Measurements from ENCODE around the gene BRD2.

BRD2 gene

GRCh38 chr6:32983964-32984621, 15.7 kb downstream of the BRD2 start:
- H3K4me3 ChIP-seq (ENCODE audit: low read length): no peak overlapping the region
- peaks cover 42% of the 10 kb centered on the region for H3K36me3 ChIP-seq (ENCODE audit: insufficient read depth, low read length)
- H3K9me3 ChIP-seq (replicated peaks; ENCODE audit: low read length): no peaks in the 10 kb centered on the region
- H3K4me2 ChIP-seq (ENCODE audit: low read length): no peak overlapping the region
- H3K9ac ChIP-seq (ENCODE audit: low read depth, low read length): no peak overlapping the region
- H3K27me3 ChIP-seq (ENCODE audit: control insufficient read depth, insufficient read depth, low read length): peaks cover 7% of the 10 kb centered on the region
- H3K4me1 ChIP-seq (ENCODE audit: control insufficient read depth, insufficient read depth, low read length): no peaks in the 10 kb centered on the region

- Histone ChIP-seq H3K4me1 (ENCODE audit: control insufficient read depth, insufficient read depth, low read length) (no peaks in the 10 kb centered on the region), H3K4me3 (ENCODE audit: low read length) (no peak overlapping the region), H3K27me3 (ENCODE audit: control insufficient read depth, insufficient read depth, low read length) (peaks cover 7% of the 10 kb centered on the region), H3K4me2 (ENCODE audit: low read length) (no peak overlapping the region), H3K9ac (ENCODE audit: low read depth, low read length) (no peak overlapping the region), H3K9me3 (replicated peaks; ENCODE audit: low read length) (no peaks in the 10 kb centered on the region), H3K36me3 (ENCODE audit: insufficient read depth, low read length) (peaks cover 35% of the 10 kb centered on the region)
Measured at GRCh38 chr6:32984622-32985389, 16.4 kb downstream of the BRD2 start.

- Histone ChIP-seq H3K27me3 (ENCODE audit: control insufficient read depth, insufficient read depth, low read length) (peaks cover 31% of the 10 kb centered on the region), H3K4me1 (ENCODE audit: control insufficient read depth, insufficient read depth, low read length) (no peaks in the 10 kb centered on the region), H3K4me2 (ENCODE audit: low read length) (no peak overlapping the region), H3K9me3 (replicated peaks; ENCODE audit: low read length) (no peaks in the 10 kb centered on the region), H3K9ac (ENCODE audit: low read depth, low read length) (no peak overlapping the region), H3K36me3 (ENCODE audit: insufficient read depth, low read length) (no peaks in the 10 kb centered on the region), H3K4me3 (ENCODE audit: low read length) (no peak overlapping the region)
Measured at GRCh38 chr6:32989368-32989767, 21.0 kb downstream of the BRD2 start.

- Histone ChIP-seq H3K9me3 (replicated peaks; ENCODE audit: low read length) (no peaks in the 10 kb centered on the region), H3K4me2 (ENCODE audit: low read length) (no peak overlapping the region), H3K4me3 (ENCODE audit: low read length) (no peak overlapping the region), H3K4me1 (ENCODE audit: control insufficient read depth, insufficient read depth, low read length) (no peaks in the 10 kb centered on the region), H3K9ac (ENCODE audit: low read depth, low read length) (no peak overlapping the region), H3K36me3 (ENCODE audit: insufficient read depth, low read length) (no peaks in the 10 kb centered on the region), H3K27me3 (ENCODE audit: control insufficient read depth, insufficient read depth, low read length) (peaks cover 46% of the 10 kb centered on the region)
Measured at GRCh38 chr6:32991972-32992371, 23.6 kb downstream of the BRD2 start.

GRCh38 chr6:32993363-32993973, 25.1 kb downstream of the BRD2 start:
- H3K36me3 ChIP-seq (ENCODE audit: insufficient read depth, low read length): no peaks in the 10 kb centered on the region
- H3K27me3 ChIP-seq (ENCODE audit: control insufficient read depth, insufficient read depth, low read length): peaks cover 46% of the 10 kb centered on the region
- no peak overlapping the region for H3K4me2 ChIP-seq (ENCODE audit: low read length)
- H3K4me1 ChIP-seq (ENCODE audit: control insufficient read depth, insufficient read depth, low read length): no peaks in the 10 kb centered on the region
- no peak overlapping the region for H3K9ac ChIP-seq (ENCODE audit: low read depth, low read length)
- no peaks in the 10 kb centered on the region for H3K9me3 ChIP-seq (replicated peaks; ENCODE audit: low read length)
- no peak overlapping the region for H3K4me3 ChIP-seq (ENCODE audit: low read length)

GRCh38 chr6:32995448-32995847, 27.1 kb downstream of the BRD2 start:
- peaks cover 58% of the 10 kb centered on the region for H3K27me3 ChIP-seq (ENCODE audit: control insufficient read depth, insufficient read depth, low read length)
- H3K4me3 ChIP-seq (ENCODE audit: low read length): no peak overlapping the region
- no peaks in the 10 kb centered on the region for H3K9me3 ChIP-seq (replicated peaks; ENCODE audit: low read length)
- no peaks in the 10 kb centered on the region for H3K4me1 ChIP-seq (ENCODE audit: control insufficient read depth, insufficient read depth, low read length)
- no peaks in the 10 kb centered on the region for H3K36me3 ChIP-seq (ENCODE audit: insufficient read depth, low read length)
- H3K9ac ChIP-seq (ENCODE audit: low read depth, low read length): no peak overlapping the region
- H3K4me2 ChIP-seq (ENCODE audit: low read length): no peak overlapping the region

- no peak overlapping the region for H3K4me2 ChIP-seq (ENCODE audit: low read length)
- H3K9ac ChIP-seq (ENCODE audit: low read depth, low read length): no peak overlapping the region
- H3K4me1 ChIP-seq (ENCODE audit: control insufficient read depth, insufficient read depth, low read length): no peaks in the 10 kb centered on the region
- H3K27me3 ChIP-seq (ENCODE audit: control insufficient read depth, insufficient read depth, low read length): peaks cover 77% of the 10 kb centered on the region
- H3K9me3 ChIP-seq (replicated peaks; ENCODE audit: low read length): no peaks in the 10 kb centered on the region
- no peak overlapping the region for H3K4me3 ChIP-seq (ENCODE audit: low read length)
- no peaks in the 10 kb centered on the region for H3K36me3 ChIP-seq (ENCODE audit: insufficient read depth, low read length)
Measured at GRCh38 chr6:33000055-33000454, 31.7 kb downstream of the BRD2 start.

- H3K4me1 ChIP-seq (ENCODE audit: control insufficient read depth, insufficient read depth, low read length): no peaks in the 10 kb centered on the region
- H3K9me3 ChIP-seq (replicated peaks; ENCODE audit: low read length): no peaks in the 10 kb centered on the region
- H3K27me3 ChIP-seq (ENCODE audit: control insufficient read depth, insufficient read depth, low read length): peaks cover 77% of the 10 kb centered on the region
- no peak overlapping the region for H3K4me2 ChIP-seq (ENCODE audit: low read length)
- H3K36me3 ChIP-seq (ENCODE audit: insufficient read depth, low read length): no peaks in the 10 kb centered on the region
- H3K4me3 ChIP-seq (ENCODE audit: low read length): no peak overlapping the region
- no peak overlapping the region for H3K9ac ChIP-seq (ENCODE audit: low read depth, low read length)
Measured at GRCh38 chr6:33001685-33002084, 33.3 kb downstream of the BRD2 start.

- H3K4me1 ChIP-seq (ENCODE audit: control insufficient read depth, insufficient read depth, low read length): no peaks in the 10 kb centered on the region
- no peak overlapping the region for H3K4me3 ChIP-seq (ENCODE audit: low read length)
- no peak overlapping the region for H3K9ac ChIP-seq (ENCODE audit: low read depth, low read length)
- H3K4me2 ChIP-seq (ENCODE audit: low read length): no peak overlapping the region
- H3K27me3 ChIP-seq (ENCODE audit: control insufficient read depth, insufficient read depth, low read length): peaks cover 88% of the 10 kb centered on the region
- H3K9me3 ChIP-seq (replicated peaks; ENCODE audit: low read length): no peaks in the 10 kb centered on the region
- no peaks in the 10 kb centered on the region for H3K36me3 ChIP-seq (ENCODE audit: insufficient read depth, low read length)
Measured at GRCh38 chr6:33004940-33005339, 36.5 kb downstream of the BRD2 start.

- Histone ChIP-seq H3K36me3 (ENCODE audit: insufficient read depth, low read length) (no peaks in the 10 kb centered on the region), H3K9ac (ENCODE audit: low read depth, low read length) (no peak overlapping the region), H3K9me3 (replicated peaks; ENCODE audit: low read length) (no peaks in the 10 kb centered on the region), H3K4me3 (ENCODE audit: low read length) (no peak overlapping the region), H3K4me2 (ENCODE audit: low read length) (no peak overlapping the region), H3K4me1 (ENCODE audit: control insufficient read depth, insufficient read depth, low read length) (no peaks in the 10 kb centered on the region), H3K27me3 (ENCODE audit: control insufficient read depth, insufficient read depth, low read length) (peaks cover 85% of the 10 kb centered on the region)
Measured at GRCh38 chr6:33007831-33008400, 39.5 kb downstream of the BRD2 start.

- Histone ChIP-seq H3K4me1 (ENCODE audit: control insufficient read depth, insufficient read depth, low read length) (no peaks in the 10 kb centered on the region), H3K4me3 (ENCODE audit: low read length) (no peak within 1 kb of the TSS), H3K9ac (ENCODE audit: low read depth, low read length) (no peak within 1 kb of the TSS), H3K9me3 (replicated peaks; ENCODE audit: low read length) (no peaks in the 10 kb centered on the region), H3K27me3 (ENCODE audit: control insufficient read depth, insufficient read depth, low read length) (peaks cover 85% of the 10 kb centered on the region), H3K4me2 (ENCODE audit: low read length) (peak within 1 kb of the TSS; percentile 23), H3K36me3 (ENCODE audit: insufficient read depth, low read length) (no peaks in the 10 kb centered on the region)
Measured at GRCh38 chr6:33008944-33009861, 40.8 kb downstream of the BRD2 start, which contains the start of gene HLA-DOA. TSS of gene HLA-DOA (minus strand) at chr6:33009591.
